Liver (tissue), 3 donors: ENCODE data around the gene COX7A1.

Experiments
- CTCF ChIP-seq: fragments of 150-350 bp; IDR thresholded peaks from 2 replicates; pipeline ENCODE4 v1.5.1; 2017; ENCODE audit warnings: improper control_type of control experiment, low read depth, low read length; ENCODE audit not compliant: missing input control
- EGR1 ChIP-seq, 2 donors: IDR thresholded peaks; 2 replicates each; pipeline ENCODE4 v1.6.1; 2016 to 2018; ENCODE audit warnings: antibody characterized with exemption in 2 of 2, low read depth in 2 of 2
- FOXA1 ChIP-seq: IDR thresholded peaks from 2 replicates; pipeline ENCODE4 v1.6.1; 2016; ENCODE audit warnings: antibody characterized with exemption
- GABPA ChIP-seq, 2 donors: IDR thresholded peaks in 1 of 2; conservative IDR thresholded peaks in 1 of 2; 2 replicates each; pipeline ENCODE4 v1.6.1; 2016; ENCODE audit warnings: antibody characterized with exemption in 2 of 2, mild to moderate bottlenecking in 1 of 2, moderate library complexity in 1 of 2
- JUND ChIP-seq, 2 donors: IDR thresholded peaks; 2 replicates each; pipeline ENCODE4 v1.6.1; 2016; ENCODE audit warnings: antibody characterized with exemption in 2 of 2
- RAD21 ChIP-seq, 2 donors: IDR thresholded peaks; 2 replicates each; pipeline ENCODE4 v1.6.1; 2016; ENCODE audit warnings: antibody characterized with exemption in 2 of 2, mild to moderate bottlenecking in 2 of 2
- RXRA ChIP-seq, 2 donors: IDR thresholded peaks; 2 replicates each; pipeline ENCODE4 v1.6.1; 2017 to 2018; ENCODE audit warnings: antibody characterized with exemption in 2 of 2, mild to moderate bottlenecking in 1 of 2
- SP1 ChIP-seq: IDR thresholded peaks from 2 replicates; pipeline ENCODE4 v1.6.1; 2018; ENCODE audit warnings: antibody characterized with exemption, mild to moderate bottlenecking
- TAF1 ChIP-seq: conservative IDR thresholded peaks from 2 replicates; pipeline ENCODE4 v1.6.1; 2016; ENCODE audit warnings: antibody characterized with exemption, mild to moderate bottlenecking
- YY1 ChIP-seq: IDR thresholded peaks from 2 replicates; pipeline ENCODE4 v1.6.1; 2016; ENCODE audit warnings: antibody characterized with exemption, mild to moderate bottlenecking
- ZBTB33 ChIP-seq: IDR thresholded peaks from 2 replicates; pipeline ENCODE4 v1.6.1; 2016; ENCODE audit warnings: antibody characterized with exemption
- TF ChIP-seq, protein P1 (sequence below): IDR thresholded peaks from 2 replicates; pipeline ENCODE4 v1.6.1; 2016; ENCODE audit warnings: antibody characterized with exemption
- TF ChIP-seq, protein P2 (sequence below): IDR thresholded peaks from 2 replicates; pipeline ENCODE4 v1.6.1; 2016; ENCODE audit warnings: antibody characterized with exemption, mild to moderate bottlenecking
- donor health status: healthy.
- donor health status: healthy.

- TF ChIP-seq CTCF (no peak), RAD21 (IDR thresholded peaks at IDR 0.05) (no peak), RXRA (IDR thresholded peaks at IDR 0.05) (no peak), ZBTB33 (no peak), GABPA (IDR thresholded peaks at IDR 0.05 in 1 of 2, conservative IDR thresholded peaks at IDR 0.05 in 1 of 2) (no peak), JUND (IDR thresholded peaks at IDR 0.05) (no peak), YY1 (no peak), SP1 (no peak), EGR1 (IDR thresholded peaks at IDR 0.05; ENCODE audit: low read depth in 2 of 2) (no peak), FOXA1 (no peak), TAF1 (no peak)
- TF ChIP-seq, protein P1, sequence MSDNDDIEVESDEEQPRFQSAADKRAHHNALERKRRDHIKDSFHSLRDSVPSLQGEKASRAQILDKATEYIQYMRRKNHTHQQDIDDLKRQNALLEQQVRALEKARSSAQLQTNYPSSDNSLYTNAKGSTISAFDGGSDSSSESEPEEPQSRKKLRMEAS = no peak
- TF ChIP-seq, protein P2, sequence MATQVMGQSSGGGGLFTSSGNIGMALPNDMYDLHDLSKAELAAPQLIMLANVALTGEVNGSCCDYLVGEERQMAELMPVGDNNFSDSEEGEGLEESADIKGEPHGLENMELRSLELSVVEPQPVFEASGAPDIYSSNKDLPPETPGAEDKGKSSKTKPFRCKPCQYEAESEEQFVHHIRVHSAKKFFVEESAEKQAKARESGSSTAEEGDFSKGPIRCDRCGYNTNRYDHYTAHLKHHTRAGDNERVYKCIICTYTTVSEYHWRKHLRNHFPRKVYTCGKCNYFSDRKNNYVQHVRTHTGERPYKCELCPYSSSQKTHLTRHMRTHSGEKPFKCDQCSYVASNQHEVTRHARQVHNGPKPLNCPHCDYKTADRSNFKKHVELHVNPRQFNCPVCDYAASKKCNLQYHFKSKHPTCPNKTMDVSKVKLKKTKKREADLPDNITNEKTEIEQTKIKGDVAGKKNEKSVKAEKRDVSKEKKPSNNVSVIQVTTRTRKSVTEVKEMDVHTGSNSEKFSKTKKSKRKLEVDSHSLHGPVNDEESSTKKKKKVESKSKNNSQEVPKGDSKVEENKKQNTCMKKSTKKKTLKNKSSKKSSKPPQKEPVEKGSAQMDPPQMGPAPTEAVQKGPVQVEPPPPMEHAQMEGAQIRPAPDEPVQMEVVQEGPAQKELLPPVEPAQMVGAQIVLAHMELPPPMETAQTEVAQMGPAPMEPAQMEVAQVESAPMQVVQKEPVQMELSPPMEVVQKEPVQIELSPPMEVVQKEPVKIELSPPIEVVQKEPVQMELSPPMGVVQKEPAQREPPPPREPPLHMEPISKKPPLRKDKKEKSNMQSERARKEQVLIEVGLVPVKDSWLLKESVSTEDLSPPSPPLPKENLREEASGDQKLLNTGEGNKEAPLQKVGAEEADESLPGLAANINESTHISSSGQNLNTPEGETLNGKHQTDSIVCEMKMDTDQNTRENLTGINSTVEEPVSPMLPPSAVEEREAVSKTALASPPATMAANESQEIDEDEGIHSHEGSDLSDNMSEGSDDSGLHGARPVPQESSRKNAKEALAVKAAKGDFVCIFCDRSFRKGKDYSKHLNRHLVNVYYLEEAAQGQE = no peak
Observed at GRCh38 chr19:36151144-36152018, 866 bp downstream of the COX7A1 start.
